ENCODE results near the gene CACUL1.

The CACUL1 gene

GRCh38 chr10:118767297-118768040 is 12.7 kb upstream of the CACUL1 start:
- Histone ChIP-seq H3K27me3 (ENCODE audit: control insufficient read depth, insufficient read depth, low read length) (peaks cover 11% of the 10 kb centered on the region), H3K9me3 (ENCODE audit: control insufficient read depth, insufficient read depth, low read length) (peaks cover 3% of the 10 kb centered on the region), H3K4me1 (ENCODE audit: control insufficient read depth, insufficient read depth, low read length) (no peaks in the 10 kb centered on the region), H3K36me3 (ENCODE audit: control insufficient read depth, insufficient read depth, low read length) (no peaks in the 10 kb centered on the region), H3K9ac (ENCODE audit: low read depth, low read length) (no peak overlapping the region), H3K4me3 (ENCODE audit: low read depth, low read length) (no peak overlapping the region)

DNA sequence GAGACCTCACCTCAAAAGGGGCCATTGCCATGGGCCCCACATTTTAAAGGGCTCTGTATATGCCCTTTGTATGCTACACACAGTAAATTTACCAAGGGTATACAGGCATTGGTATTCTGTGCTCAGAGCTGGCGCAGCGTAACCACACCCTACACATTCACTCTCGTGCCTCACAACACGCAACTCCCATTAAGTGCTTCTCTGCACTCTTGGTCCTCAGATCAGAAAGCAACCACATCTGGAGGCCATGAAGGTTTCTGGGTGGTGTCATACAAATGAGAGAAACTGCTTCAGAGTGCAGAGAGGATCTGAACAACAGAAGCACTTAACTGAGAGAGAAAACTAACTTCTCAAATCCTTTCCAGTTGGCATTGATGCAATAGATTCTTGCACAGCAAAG is 9.4 kb upstream of the CACUL1 start:
- Histone ChIP-seq H3K27me3 (ENCODE audit: control insufficient read depth, insufficient read depth, low read length) (peaks cover 17% of the 10 kb centered on the region), H3K36me3 (ENCODE audit: control insufficient read depth, insufficient read depth, low read length) (no peaks in the 10 kb centered on the region), H3K4me3 (ENCODE audit: low read depth, low read length) (no peak overlapping the region), H3K9ac (ENCODE audit: low read depth, low read length) (no peak overlapping the region), H3K9me3 (ENCODE audit: control insufficient read depth, insufficient read depth, low read length) (no peaks in the 10 kb centered on the region), H3K4me1 (ENCODE audit: control insufficient read depth, insufficient read depth, low read length) (no peaks in the 10 kb centered on the region)

DNA sequence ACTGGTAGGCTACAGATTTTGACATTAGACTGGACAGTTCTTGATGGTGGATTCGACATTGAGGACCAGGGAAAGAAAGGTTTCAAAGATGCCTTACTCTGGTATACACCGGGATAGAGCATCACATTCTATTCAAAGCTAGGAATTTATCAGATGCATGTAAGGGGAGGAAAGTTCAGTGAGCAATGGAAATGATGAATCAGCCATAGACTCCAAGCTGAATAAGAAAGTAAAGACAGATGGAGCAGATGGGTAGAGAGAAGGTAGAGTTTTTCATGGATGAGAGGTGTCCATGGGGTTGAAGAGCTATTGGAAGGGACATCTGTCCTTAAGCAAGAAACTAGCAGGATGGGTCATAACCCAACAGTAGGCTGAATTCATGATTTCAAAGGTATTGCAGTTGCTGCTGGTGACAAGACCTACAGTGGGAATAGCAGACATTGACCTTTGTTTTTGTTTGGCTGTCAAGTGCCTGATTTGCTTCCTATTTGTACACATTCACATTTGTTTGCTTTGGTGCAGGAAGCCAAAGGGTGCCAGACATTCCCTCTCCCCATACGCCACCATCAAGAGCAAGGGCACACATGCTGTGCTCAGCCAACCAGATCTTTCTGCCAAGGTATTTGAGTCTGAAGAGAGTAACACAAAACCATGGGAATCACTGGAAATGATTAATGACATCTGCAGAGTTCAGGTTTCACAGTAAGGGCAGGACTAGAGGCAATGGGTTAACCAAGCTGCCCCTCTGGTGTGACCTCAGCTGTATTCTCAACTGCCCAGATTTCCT is 8.6 kb upstream of the CACUL1 start:
- H3K36me3 ChIP-seq (ENCODE audit: control insufficient read depth, insufficient read depth, low read length): no peaks in the 10 kb centered on the region
- H3K4me1 ChIP-seq (ENCODE audit: control insufficient read depth, insufficient read depth, low read length): no peaks in the 10 kb centered on the region
- no peak overlapping the region for H3K9ac ChIP-seq (ENCODE audit: low read depth, low read length)
- no peak overlapping the region for H3K4me3 ChIP-seq (ENCODE audit: low read depth, low read length)
- H3K27me3 ChIP-seq (ENCODE audit: control insufficient read depth, insufficient read depth, low read length): peaks cover 17% of the 10 kb centered on the region
- H3K9me3 ChIP-seq (ENCODE audit: control insufficient read depth, insufficient read depth, low read length): no peaks in the 10 kb centered on the region

DNA sequence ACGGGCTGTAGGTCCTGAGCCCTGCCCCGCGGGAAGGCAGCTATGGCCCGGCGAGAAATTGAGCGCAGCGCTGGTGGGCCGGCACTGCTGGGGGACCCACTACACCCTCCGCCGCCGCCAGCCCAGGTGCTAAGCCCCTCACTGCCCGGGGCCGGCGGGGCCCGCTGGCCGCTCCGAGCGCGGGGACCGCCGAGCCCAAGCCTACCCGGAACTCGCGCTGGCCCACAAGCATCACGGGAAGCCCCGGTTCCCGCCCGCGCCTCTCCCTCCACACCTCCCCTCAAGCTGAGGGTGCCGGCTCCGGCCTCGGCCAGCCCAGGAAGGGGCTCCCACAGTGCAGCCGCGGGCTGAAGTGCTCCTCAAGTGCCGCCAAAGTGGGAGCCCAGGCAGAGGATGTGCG is 5.5 kb upstream of the CACUL1 start:
- peak overlapping the region; percentile 47 for H3K9ac ChIP-seq (ENCODE audit: low read depth, low read length)
- no peaks in the 10 kb centered on the region for H3K4me1 ChIP-seq (ENCODE audit: control insufficient read depth, insufficient read depth, low read length)
- H3K27me3 ChIP-seq (ENCODE audit: control insufficient read depth, insufficient read depth, low read length): peaks cover 25% of the 10 kb centered on the region
- H3K4me3 ChIP-seq (ENCODE audit: low read depth, low read length): peak overlapping the region; percentile 41
- no peaks in the 10 kb centered on the region for H3K9me3 ChIP-seq (ENCODE audit: control insufficient read depth, insufficient read depth, low read length)
- no peaks in the 10 kb centered on the region for H3K36me3 ChIP-seq (ENCODE audit: control insufficient read depth, insufficient read depth, low read length)

DNA sequence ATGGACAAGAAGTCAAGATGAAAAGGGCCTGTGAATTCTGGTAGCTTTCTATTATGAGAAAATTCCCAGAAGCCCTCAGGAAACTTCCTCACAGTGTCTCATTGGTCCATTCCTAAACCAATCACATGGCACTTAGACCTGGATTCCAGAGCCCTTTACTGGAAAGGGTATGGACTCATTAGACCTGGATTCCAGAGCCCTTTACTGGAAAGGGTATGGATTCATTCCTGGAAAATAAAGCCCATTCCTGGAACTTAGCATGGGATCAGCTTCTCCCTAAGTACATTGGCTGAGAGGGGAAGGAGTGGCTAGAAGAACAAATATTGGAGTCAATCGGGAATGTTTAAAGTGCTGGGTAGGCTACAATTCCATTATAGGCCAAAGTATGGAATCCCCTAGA is 3.7 kb upstream of the CACUL1 start:
- no peaks in the 10 kb centered on the region for H3K36me3 ChIP-seq (ENCODE audit: control insufficient read depth, insufficient read depth, low read length)
- H3K4me3 ChIP-seq (ENCODE audit: low read depth, low read length): no peak overlapping the region
- no peaks in the 10 kb centered on the region for H3K9me3 ChIP-seq (ENCODE audit: control insufficient read depth, insufficient read depth, low read length)
- H3K27me3 ChIP-seq (ENCODE audit: control insufficient read depth, insufficient read depth, low read length): peaks cover 20% of the 10 kb centered on the region
- H3K4me1 ChIP-seq (ENCODE audit: control insufficient read depth, insufficient read depth, low read length): no peaks in the 10 kb centered on the region
- H3K9ac ChIP-seq (ENCODE audit: low read depth, low read length): no peak overlapping the region

- H3K4me1 ChIP-seq (ENCODE audit: control insufficient read depth, insufficient read depth, low read length): no peaks in the 10 kb centered on the region
- peak overlapping the region; percentile 82 for H3K4me3 ChIP-seq (ENCODE audit: low read depth, low read length)
- no peaks in the 10 kb centered on the region for H3K36me3 ChIP-seq (ENCODE audit: control insufficient read depth, insufficient read depth, low read length)
- peak overlapping the region; percentile 82 for H3K9ac ChIP-seq (ENCODE audit: low read depth, low read length)
- peaks cover 7% of the 10 kb centered on the region for H3K27me3 ChIP-seq (ENCODE audit: control insufficient read depth, insufficient read depth, low read length)
- H3K9me3 ChIP-seq (ENCODE audit: control insufficient read depth, insufficient read depth, low read length): no peaks in the 10 kb centered on the region
Measured at GRCh38 chr10:118754229-118754555, 578 bp downstream of the CACUL1 start.

GRCh38 chr10:118753331-118754228 is 1.2 kb downstream of the CACUL1 start:
- Histone ChIP-seq H3K4me1 (ENCODE audit: control insufficient read depth, insufficient read depth, low read length) (no peaks in the 10 kb centered on the region), H3K36me3 (ENCODE audit: control insufficient read depth, insufficient read depth, low read length) (no peaks in the 10 kb centered on the region), H3K27me3 (ENCODE audit: control insufficient read depth, insufficient read depth, low read length) (peaks cover 7% of the 10 kb centered on the region), H3K9me3 (ENCODE audit: control insufficient read depth, insufficient read depth, low read length) (no peaks in the 10 kb centered on the region), H3K9ac (ENCODE audit: low read depth, low read length) (peak overlapping the region; percentile 82), H3K4me3 (ENCODE audit: low read depth, low read length) (peak overlapping the region; percentile 82)

- Histone ChIP-seq H3K27me3 (ENCODE audit: control insufficient read depth, insufficient read depth, low read length) (peaks cover 7% of the 10 kb centered on the region), H3K36me3 (ENCODE audit: control insufficient read depth, insufficient read depth, low read length) (no peaks in the 10 kb centered on the region), H3K4me1 (ENCODE audit: control insufficient read depth, insufficient read depth, low read length) (no peaks in the 10 kb centered on the region), H3K9me3 (ENCODE audit: control insufficient read depth, insufficient read depth, low read length) (no peaks in the 10 kb centered on the region), H3K9ac (ENCODE audit: low read depth, low read length) (no peak overlapping the region), H3K4me3 (ENCODE audit: low read depth, low read length) (peak overlapping the region; percentile 82)
Measured at GRCh38 chr10:118752409-118752808, 2.4 kb downstream of the CACUL1 start.

GRCh38 chr10:118751265-118751664 is 3.5 kb downstream of the CACUL1 start:
- Histone ChIP-seq H3K27me3 (ENCODE audit: control insufficient read depth, insufficient read depth, low read length) (no peaks in the 10 kb centered on the region), H3K36me3 (ENCODE audit: control insufficient read depth, insufficient read depth, low read length) (no peaks in the 10 kb centered on the region), H3K4me3 (ENCODE audit: low read depth, low read length) (no peak overlapping the region), H3K9ac (ENCODE audit: low read depth, low read length) (no peak overlapping the region), H3K9me3 (ENCODE audit: control insufficient read depth, insufficient read depth, low read length) (no peaks in the 10 kb centered on the region), H3K4me1 (ENCODE audit: control insufficient read depth, insufficient read depth, low read length) (peaks cover 2% of the 10 kb centered on the region)

GRCh38 chr10:118748041-118748440 is 6.7 kb downstream of the CACUL1 start:
- no peak overlapping the region for H3K4me3 ChIP-seq (ENCODE audit: low read depth, low read length)
- H3K4me1 ChIP-seq (ENCODE audit: control insufficient read depth, insufficient read depth, low read length): peaks cover 2% of the 10 kb centered on the region
- H3K9me3 ChIP-seq (ENCODE audit: control insufficient read depth, insufficient read depth, low read length): no peaks in the 10 kb centered on the region
- H3K27me3 ChIP-seq (ENCODE audit: control insufficient read depth, insufficient read depth, low read length): no peaks in the 10 kb centered on the region
- no peak overlapping the region for H3K9ac ChIP-seq (ENCODE audit: low read depth, low read length)
- H3K36me3 ChIP-seq (ENCODE audit: control insufficient read depth, insufficient read depth, low read length): no peaks in the 10 kb centered on the region

DNA sequence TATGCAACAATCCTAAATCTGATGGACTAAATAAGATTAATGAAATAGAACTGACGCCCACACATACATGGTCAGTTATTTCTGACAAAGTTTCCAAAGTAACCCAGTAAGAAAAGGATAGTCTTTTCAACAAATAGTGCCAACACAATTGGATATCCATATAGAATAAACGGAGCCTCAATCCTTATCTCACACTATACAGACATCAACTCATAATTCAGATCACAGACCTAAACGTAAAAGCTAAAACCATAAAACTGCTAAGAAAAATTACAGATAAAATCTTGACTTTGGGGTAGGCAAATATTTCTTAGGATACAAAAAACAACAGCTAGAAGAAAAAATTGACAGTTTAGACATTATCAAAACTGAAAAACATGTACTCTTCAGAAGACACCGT is 8.5 kb downstream of the CACUL1 start:
- H3K27me3 ChIP-seq (ENCODE audit: control insufficient read depth, insufficient read depth, low read length): no peaks in the 10 kb centered on the region
- peaks cover 2% of the 10 kb centered on the region for H3K4me1 ChIP-seq (ENCODE audit: control insufficient read depth, insufficient read depth, low read length)
- no peak overlapping the region for H3K4me3 ChIP-seq (ENCODE audit: low read depth, low read length)
- no peaks in the 10 kb centered on the region for H3K9me3 ChIP-seq (ENCODE audit: control insufficient read depth, insufficient read depth, low read length)
- no peak overlapping the region for H3K9ac ChIP-seq (ENCODE audit: low read depth, low read length)
- no peaks in the 10 kb centered on the region for H3K36me3 ChIP-seq (ENCODE audit: control insufficient read depth, insufficient read depth, low read length)
